Astrocyte (in vitro differentiated cells and primary cell): ENCODE data around the gene CIITA. TPM values are rescaled to one million over a fixed set of nuclear protein-coding genes. Genes with fewer than 3 reads are reported as not detected.

ENCODE experiments used
- DNase-seq: peaks from one replicate; pipeline ENCODE4 v3.0.0-alpha.2; 2010; ENCODE audit warnings: low read depth
- FAIRE-seq: peaks from 2 replicates; lab custom pipeline; 2011; peaks lifted over from hg19 to GRCh38; lab: Jason Lieb, UNC
- H2AFZ ChIP-seq: 2 replicates; pipeline ENCODE4 v1.6.0; 2012; ENCODE audit warnings: low read depth, low read length, inconsistent platforms
- H3K27ac ChIP-seq: 2 replicates; pipeline ENCODE4 v1.5.1; 2011; ENCODE audit warnings: low read depth, low read length, inconsistent platforms
- H3K27me3 ChIP-seq: 2 replicates; pipeline ENCODE4 v1.6.0; 2011; ENCODE audit warnings: low read length, inconsistent platforms; ENCODE audit not compliant: insufficient read depth
- H3K36me3 ChIP-seq: 2 replicates; pipeline ENCODE4 v1.5.1; 2011; ENCODE audit warnings: low read length, inconsistent platforms; ENCODE audit not compliant: insufficient read depth
- H3K4me1 ChIP-seq: 2 replicates; pipeline ENCODE4 v1.5.1; 2011; ENCODE audit warnings: low read length, inconsistent platforms; ENCODE audit not compliant: insufficient read depth
- H3K4me2 ChIP-seq: 2 replicates; pipeline ENCODE4 v1.6.0; 2012; ENCODE audit warnings: low read length, inconsistent platforms
- H3K4me3 ChIP-seq: 2 replicates; pipeline ENCODE4 v1.5.1; 2011; ENCODE audit warnings: low read depth, mild to moderate bottlenecking, low read length, inconsistent platforms; ENCODE audit not compliant: insufficient read depth
- H3K79me2 ChIP-seq: 2 replicates; pipeline ENCODE4 v1.6.0; 2012; ENCODE audit warnings: mild to moderate bottlenecking, low read length, inconsistent platforms; ENCODE audit not compliant: insufficient read depth
- H3K9ac ChIP-seq: 2 replicates; pipeline ENCODE4 v1.6.0; 2012; ENCODE audit warnings: mild to moderate bottlenecking, low read length, inconsistent platforms
- H3K9me3 ChIP-seq: 2 replicates; pipeline ENCODE4 v1.5.1; 2012; ENCODE audit warnings: low read depth, mild to moderate bottlenecking, low read length, inconsistent platforms; ENCODE audit not compliant: insufficient read depth
- H4K20me1 ChIP-seq: 2 replicates; pipeline ENCODE4 v1.6.0; 2012; ENCODE audit warnings: low read length, inconsistent platforms; ENCODE audit not compliant: insufficient read depth
- H3K27ac Mint-ChIP-seq: one replicate; pipeline ENCODE4 v1.8.0; 2021; ENCODE audit warnings: mild to moderate bottlenecking, mixed read lengths; ENCODE audit not compliant: unreplicated experiment
- H3K27me3 Mint-ChIP-seq: one replicate; pipeline ENCODE4 v1.8.0; 2021; ENCODE audit warnings: low read depth, mixed read lengths; ENCODE audit not compliant: unreplicated experiment
- H3K36me3 Mint-ChIP-seq: one replicate; pipeline ENCODE4 v1.8.0; 2021; ENCODE audit warnings: low read depth, mixed read lengths; ENCODE audit not compliant: unreplicated experiment
- H3K4me1 Mint-ChIP-seq: one replicate; pipeline ENCODE4 v1.8.0; 2021; ENCODE audit warnings: low read depth, mixed read lengths; ENCODE audit not compliant: unreplicated experiment
- H3K4me3 Mint-ChIP-seq: one replicate; pipeline ENCODE4 v1.8.0; 2021; ENCODE audit warnings: mild to moderate bottlenecking, moderate library complexity, mixed read lengths; ENCODE audit not compliant: unreplicated experiment
- H3K9me3 Mint-ChIP-seq: one replicate; pipeline ENCODE4 v1.8.0; 2021; ENCODE audit warnings: mild to moderate bottlenecking, mixed read lengths; ENCODE audit not compliant: unreplicated experiment
- EZH2 ChIP-seq: IDR thresholded peaks from 2 replicates; pipeline ENCODE4 v1.6.1; 2012; ENCODE audit warnings: mild to moderate bottlenecking, low read length, inconsistent platforms; ENCODE audit not compliant: insufficient read depth
- total RNA-seq: library from RNA; stranded (reverse); gene quantifications from 2 replicates; pipeline ENCODE4 v1.2.1, GENCODE V29; 2021
- TF ChIP-seq, protein P1 (sequence below): IDR thresholded peaks from 2 replicates; pipeline ENCODE4 v1.5.1; 2011; ENCODE audit warnings: low read depth, mild to moderate bottlenecking, inconsistent platforms, low read length, moderate library complexity; ENCODE audit not compliant: insufficient read depth

CIITA gene
- total RNA-seq, 1 donor from 2014 or later = not detected

DNA sequence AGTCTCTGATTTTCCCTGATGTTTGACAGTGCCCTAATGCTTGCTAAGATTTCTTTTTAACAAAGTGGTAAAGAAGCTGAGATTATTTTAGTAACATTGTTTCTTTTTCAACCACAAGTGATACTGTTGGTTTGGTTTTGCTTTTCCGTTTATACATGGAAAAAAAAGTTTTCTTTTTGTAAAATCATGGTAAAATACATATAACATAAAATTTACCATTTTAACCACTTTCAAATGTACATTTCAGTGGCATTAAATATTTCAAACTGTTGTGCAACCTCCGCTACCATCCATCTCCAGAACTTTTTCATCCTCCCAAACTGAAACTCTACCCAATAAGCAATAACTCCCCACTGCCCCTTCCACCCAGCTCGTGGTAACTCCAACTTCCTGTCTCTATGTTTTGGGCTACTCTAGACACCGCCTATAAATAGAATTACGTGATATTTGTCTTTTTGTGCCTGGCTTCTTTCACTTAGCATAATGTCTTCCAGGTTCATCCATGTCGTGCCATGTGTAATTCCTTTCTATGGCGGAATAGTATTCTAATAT is 4.6 kb downstream of the CIITA start:
- Histone ChIP-seq H3K4me2 (no peak overlapping the region), H4K20me1 (no peaks in the 10 kb centered on the region), H3K9ac (no peak overlapping the region), H3K4me1 (peaks cover 19% of the 10 kb centered on the region), H3K27me3 (peaks cover 18% of the 10 kb centered on the region), H3K79me2 (no peaks in the 10 kb centered on the region), H3K36me3 (no peaks in the 10 kb centered on the region), H2AFZ (no peak overlapping the region), H3K27ac (no peak overlapping the region), H3K9me3 (no peaks in the 10 kb centered on the region), H3K4me3 (no peak overlapping the region)
- H3K36me3 Mint-ChIP-seq = no peaks in the 10 kb centered on the region
- DNase-seq = no peak
- H3K4me3 Mint-ChIP-seq = no peak overlapping the region
- no peak for TF ChIP-seq EZH2
- TF ChIP-seq, protein P1, sequence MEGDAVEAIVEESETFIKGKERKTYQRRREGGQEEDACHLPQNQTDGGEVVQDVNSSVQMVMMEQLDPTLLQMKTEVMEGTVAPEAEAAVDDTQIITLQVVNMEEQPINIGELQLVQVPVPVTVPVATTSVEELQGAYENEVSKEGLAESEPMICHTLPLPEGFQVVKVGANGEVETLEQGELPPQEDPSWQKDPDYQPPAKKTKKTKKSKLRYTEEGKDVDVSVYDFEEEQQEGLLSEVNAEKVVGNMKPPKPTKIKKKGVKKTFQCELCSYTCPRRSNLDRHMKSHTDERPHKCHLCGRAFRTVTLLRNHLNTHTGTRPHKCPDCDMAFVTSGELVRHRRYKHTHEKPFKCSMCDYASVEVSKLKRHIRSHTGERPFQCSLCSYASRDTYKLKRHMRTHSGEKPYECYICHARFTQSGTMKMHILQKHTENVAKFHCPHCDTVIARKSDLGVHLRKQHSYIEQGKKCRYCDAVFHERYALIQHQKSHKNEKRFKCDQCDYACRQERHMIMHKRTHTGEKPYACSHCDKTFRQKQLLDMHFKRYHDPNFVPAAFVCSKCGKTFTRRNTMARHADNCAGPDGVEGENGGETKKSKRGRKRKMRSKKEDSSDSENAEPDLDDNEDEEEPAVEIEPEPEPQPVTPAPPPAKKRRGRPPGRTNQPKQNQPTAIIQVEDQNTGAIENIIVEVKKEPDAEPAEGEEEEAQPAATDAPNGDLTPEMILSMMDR = no peak
- H3K27ac Mint-ChIP-seq = no peak overlapping the region
- H3K4me1 Mint-ChIP-seq = no peaks in the 10 kb centered on the region
- no peak for FAIRE-seq
- peaks cover 8% of the 10 kb centered on the region for H3K9me3 Mint-ChIP-seq
- H3K27me3 Mint-ChIP-seq = peaks cover 73% of the 10 kb centered on the region

DNA sequence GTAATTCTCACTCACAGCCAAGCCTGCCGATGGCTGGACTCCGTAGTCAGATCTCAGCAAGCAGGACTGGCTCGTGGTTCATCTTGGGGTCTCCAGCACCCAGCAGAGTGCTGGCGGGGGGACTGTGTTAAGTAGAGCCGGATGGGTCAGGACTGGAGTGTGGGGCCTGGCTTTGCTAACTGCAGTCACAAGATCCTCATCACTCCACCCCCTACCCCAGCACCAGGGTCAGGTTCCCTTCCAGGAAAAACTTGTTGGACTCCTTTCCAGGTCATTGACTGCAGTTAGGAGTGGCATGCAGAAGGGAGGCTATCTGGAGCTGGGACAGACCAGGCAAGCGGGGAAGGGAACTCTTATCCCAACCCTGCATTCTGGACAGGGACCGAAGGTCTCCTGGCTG is 6.0 kb downstream of the CIITA start:
- Mint-ChIP-seq H3K36me3 (no peaks in the 10 kb centered on the region), H3K4me1 (no peaks in the 10 kb centered on the region), H3K27ac (no peak overlapping the region), H3K27me3 (peaks cover 71% of the 10 kb centered on the region), H3K4me3 (no peak overlapping the region), H3K9me3 (peaks cover 6% of the 10 kb centered on the region)
- H3K27me3 ChIP-seq = peaks cover 22% of the 10 kb centered on the region
- H2AFZ ChIP-seq = no peak overlapping the region
- DNase-seq (no peak), FAIRE-seq (no peak)
- no peak for TF ChIP-seq EZH2
- TF ChIP-seq, protein P1 = no peak
- H3K27ac ChIP-seq = no peak overlapping the region
- no peaks in the 10 kb centered on the region for H3K9me3 ChIP-seq
- H3K4me3 ChIP-seq = no peak overlapping the region
- no peaks in the 10 kb centered on the region for H3K36me3 ChIP-seq
- H3K4me1 ChIP-seq = peaks cover 9% of the 10 kb centered on the region
- H3K4me2 ChIP-seq = no peak overlapping the region
- no peaks in the 10 kb centered on the region for H3K79me2 ChIP-seq
- no peaks in the 10 kb centered on the region for H4K20me1 ChIP-seq
- no peak overlapping the region for H3K9ac ChIP-seq

GRCh38 chr16:10885246-10885645 is 8.2 kb downstream of the CIITA start:
- H3K27me3 Mint-ChIP-seq = peaks cover 67% of the 10 kb centered on the region
- TF ChIP-seq, protein P1 = no peak
- TF ChIP-seq EZH2 = no peak
- no peak for DNase-seq
- Histone ChIP-seq H3K4me3 (no peak overlapping the region), H3K9ac (no peak overlapping the region), H3K79me2 (no peaks in the 10 kb centered on the region), H3K27me3 (peaks cover 16% of the 10 kb centered on the region), H3K4me2 (no peak overlapping the region), H3K4me1 (no peaks in the 10 kb centered on the region), H3K36me3 (no peaks in the 10 kb centered on the region), H3K9me3 (no peaks in the 10 kb centered on the region), H2AFZ (no peak overlapping the region), H3K27ac (no peak overlapping the region), H4K20me1 (no peaks in the 10 kb centered on the region)
- no peak for FAIRE-seq
- peaks cover 6% of the 10 kb centered on the region for H3K9me3 Mint-ChIP-seq
- H3K27ac Mint-ChIP-seq = no peak overlapping the region
- H3K36me3 Mint-ChIP-seq = no peaks in the 10 kb centered on the region
- H3K4me1 Mint-ChIP-seq = no peaks in the 10 kb centered on the region
- no peak overlapping the region for H3K4me3 Mint-ChIP-seq
